D721Med (cell line): ENCODE data around the gene FOXF1.

Experiments used
- DNase-seq: peaks from one replicate; pipeline ENCODE4 v3.0.0; 2011; ENCODE audit warnings: low spot score; ENCODE audit not compliant: insufficient read length
- FAIRE-seq: peaks from 2 replicates; lab custom pipeline; 2011; peaks lifted over from hg19 to GRCh38; lab: Jason Lieb, UNC
- TF ChIP-seq, protein P1 (sequence below): IDR thresholded peaks from 2 replicates; pipeline ENCODE4 v1.5.1; 2012; ENCODE audit warnings: mild to moderate bottlenecking, control low read depth; ENCODE audit not compliant: insufficient read depth; ENCODE audit errors: missing control alignments

The FOXF1 gene

DNA sequence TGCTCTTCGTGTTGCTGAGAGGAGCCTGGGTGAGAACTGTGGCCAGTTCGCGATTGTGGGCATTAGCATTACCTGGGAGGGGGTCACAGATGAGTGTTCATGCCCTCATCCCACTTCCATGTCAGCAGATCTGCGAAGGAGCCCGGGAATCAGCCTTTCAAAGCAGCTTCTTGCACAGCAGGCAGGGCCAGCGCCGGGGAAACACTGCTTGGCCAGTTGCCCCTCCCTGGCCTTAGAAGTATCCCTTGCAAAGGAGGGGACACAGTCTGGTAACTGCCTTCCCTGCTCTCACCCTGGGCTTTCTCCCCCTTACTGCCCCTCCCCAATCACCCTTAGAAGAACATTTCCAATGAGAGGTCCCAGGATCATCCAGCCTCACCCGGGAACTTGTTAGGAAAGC lies 42.8 kb upstream of the FOXF1 start:
- FAIRE-seq = no peak
- DNase-seq = no peak
- TF ChIP-seq, protein P1, sequence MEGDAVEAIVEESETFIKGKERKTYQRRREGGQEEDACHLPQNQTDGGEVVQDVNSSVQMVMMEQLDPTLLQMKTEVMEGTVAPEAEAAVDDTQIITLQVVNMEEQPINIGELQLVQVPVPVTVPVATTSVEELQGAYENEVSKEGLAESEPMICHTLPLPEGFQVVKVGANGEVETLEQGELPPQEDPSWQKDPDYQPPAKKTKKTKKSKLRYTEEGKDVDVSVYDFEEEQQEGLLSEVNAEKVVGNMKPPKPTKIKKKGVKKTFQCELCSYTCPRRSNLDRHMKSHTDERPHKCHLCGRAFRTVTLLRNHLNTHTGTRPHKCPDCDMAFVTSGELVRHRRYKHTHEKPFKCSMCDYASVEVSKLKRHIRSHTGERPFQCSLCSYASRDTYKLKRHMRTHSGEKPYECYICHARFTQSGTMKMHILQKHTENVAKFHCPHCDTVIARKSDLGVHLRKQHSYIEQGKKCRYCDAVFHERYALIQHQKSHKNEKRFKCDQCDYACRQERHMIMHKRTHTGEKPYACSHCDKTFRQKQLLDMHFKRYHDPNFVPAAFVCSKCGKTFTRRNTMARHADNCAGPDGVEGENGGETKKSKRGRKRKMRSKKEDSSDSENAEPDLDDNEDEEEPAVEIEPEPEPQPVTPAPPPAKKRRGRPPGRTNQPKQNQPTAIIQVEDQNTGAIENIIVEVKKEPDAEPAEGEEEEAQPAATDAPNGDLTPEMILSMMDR = no peak

- TF ChIP-seq, protein P1 = no peak
- DNase-seq (no peak), FAIRE-seq (no peak)
Observed at GRCh38 chr16:86470964-86471363, 39.4 kb upstream of the FOXF1 start.

GRCh38 chr16:86471896-86472295 lies 38.4 kb upstream of the FOXF1 start:
- TF ChIP-seq, protein P1 = no peak
- no peak for FAIRE-seq
- DNase-seq = no peak

DNA sequence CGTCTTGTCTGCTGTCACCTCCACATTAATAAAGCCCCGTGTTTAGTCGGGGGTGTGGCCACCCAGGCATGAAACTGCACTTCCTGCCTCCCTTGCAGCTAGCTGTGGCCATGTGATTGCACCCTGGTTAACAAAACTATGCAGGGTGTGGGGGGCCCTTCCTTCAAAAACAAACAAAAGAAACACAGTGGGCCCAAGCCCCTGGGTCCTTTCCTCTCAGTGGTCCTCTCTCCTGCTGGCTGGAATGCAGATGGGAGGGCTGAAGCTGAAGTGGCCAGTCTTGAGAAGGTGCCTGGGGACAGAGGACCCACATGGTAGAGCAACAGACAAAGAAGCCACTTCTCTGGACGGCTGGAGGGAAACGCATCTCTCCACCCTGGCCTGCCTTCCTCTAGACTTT lies 38.0 kb upstream of the FOXF1 start:
- DNase-seq (no peak), FAIRE-seq (no peak)
- TF ChIP-seq, protein P1 = no peak

DNA sequence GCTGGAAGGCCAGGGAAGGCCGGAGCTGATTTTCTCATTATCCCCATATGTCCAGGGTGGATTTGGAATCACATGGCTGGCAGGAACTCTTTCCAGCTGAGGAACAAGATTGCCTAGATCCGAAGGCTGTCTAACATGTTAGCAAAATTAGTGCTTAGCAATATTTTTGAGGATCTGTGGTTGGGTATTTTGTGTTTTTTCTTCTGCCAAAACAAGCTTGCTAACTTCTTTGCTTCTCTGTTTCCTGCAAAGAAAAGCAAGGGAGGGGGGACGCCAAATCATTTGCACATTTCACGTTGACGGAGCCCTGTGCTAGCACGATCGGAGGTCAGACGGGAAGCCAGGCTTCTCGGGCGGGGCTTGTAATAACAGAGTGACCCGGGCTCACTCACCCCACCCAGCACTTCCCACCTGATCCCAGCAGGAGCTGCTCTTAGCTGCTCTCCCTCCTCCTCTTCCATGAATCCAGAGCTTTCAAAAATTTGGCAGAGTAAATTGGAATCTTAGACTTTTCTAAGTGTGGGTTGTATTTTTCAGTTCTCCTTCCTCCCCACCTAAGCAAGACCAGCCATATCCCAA lies 33.3 kb upstream of the FOXF1 start:
- FAIRE-seq = no peak
- TF ChIP-seq, protein P1 = no peak
- no peak for DNase-seq

DNA sequence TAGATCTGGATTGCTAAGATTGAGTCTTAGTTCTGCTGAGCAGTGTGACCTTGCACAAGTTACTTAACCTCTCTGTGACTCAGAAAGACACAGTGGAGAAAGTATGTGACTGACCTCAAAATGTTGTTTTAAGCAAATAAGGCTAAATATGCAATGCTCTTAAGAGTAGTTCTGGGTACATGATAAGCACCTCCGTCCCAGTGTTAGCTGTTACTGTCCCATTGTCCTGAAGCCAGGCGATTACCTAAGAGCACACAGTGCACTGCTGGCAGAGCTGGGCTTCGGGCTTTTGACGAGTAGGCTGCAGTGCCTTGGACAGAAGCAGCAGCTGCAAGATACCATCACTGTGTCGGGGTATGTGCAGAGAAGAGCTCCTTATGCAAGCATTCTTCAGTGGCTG lies 32.7 kb upstream of the FOXF1 start:
- TF ChIP-seq, protein P1 = no peak
- FAIRE-seq (no peak), DNase-seq (no peak)

- DNase-seq = no peak
- TF ChIP-seq, protein P1 = no peak
- no peak for FAIRE-seq
Observed at GRCh38 chr16:86478779-86479178, 31.5 kb upstream of the FOXF1 start.
